H1 (cell line): Measurements from ENCODE around the gene PLEKHN1. TPM values are rescaled to one million over a fixed set of nuclear protein-coding genes. Genes with fewer than 3 reads are reported as not detected.

Source experiments
- CTCF ChIA-PET: fragments of 300-600 bp; sonication (Branson Sonifier 250); formaldehyde crosslinking; loops from one replicate; lab custom pipeline; 2021; ENCODE audit not compliant: partially characterized antibody; lab: Charles Lee
- POLR2A ChIA-PET: fragments of 300-600 bp; sonication (Branson Sonifier 250); formaldehyde crosslinking; loops from one replicate; lab custom pipeline; 2021; ENCODE audit warnings: inconsistent platforms; ENCODE audit not compliant: partially characterized antibody; lab: Charles Lee
- DNase-seq, 2 experiments: peaks; one replicate each; pipeline versions ENCODE4 v3.0.0 to v3.0.0-alpha.2; 2010 to 2022; ENCODE audit warnings: low spot score in 2 of 2, low read depth in 1 of 2, mixed read lengths in 1 of 2
- FAIRE-seq: peaks from 2 replicates; lab custom pipeline; 2011; peaks lifted over from hg19 to GRCh38; lab: Jason Lieb, UNC
- H2AFZ ChIP-seq: 2 replicates; pipeline ENCODE4 v1.8.1; 2012; ENCODE audit warnings: low read length, inconsistent platforms
- H2AK5ac ChIP-seq: 2 replicates; pipeline ENCODE4 v1.6.1; 2013; ENCODE audit warnings: low read depth, low read length
- H2BK120ac ChIP-seq: replicated peaks from 2 replicates; pipeline ENCODE3; 2013; ENCODE audit warnings: low read depth, low read length, inconsistent platforms
- H2BK12ac ChIP-seq: 2 replicates; pipeline ENCODE4 v1.6.1; 2013; ENCODE audit warnings: low read depth, low read length
- H2BK15ac ChIP-seq: 2 replicates; pipeline ENCODE4 v1.6.1; 2013; ENCODE audit warnings: low read length
- H2BK20ac ChIP-seq: 2 replicates; pipeline ENCODE4 v1.6.1; 2013; ENCODE audit warnings: low read length
- H2BK5ac ChIP-seq: 2 replicates; pipeline ENCODE4 v1.6.1; 2013; ENCODE audit warnings: low read depth, low read length
- H3K14ac ChIP-seq: 2 replicates; pipeline ENCODE4 v1.6.1; 2013; ENCODE audit warnings: inconsistent platforms; ENCODE audit not compliant: insufficient read length
- H3K18ac ChIP-seq: 2 replicates; pipeline ENCODE4 v1.6.1; 2013; ENCODE audit warnings: low read length; ENCODE audit errors: extremely low read depth
- H3K23ac ChIP-seq: 2 replicates; pipeline ENCODE4 v1.6.1; 2013; ENCODE audit warnings: inconsistent platforms; ENCODE audit not compliant: insufficient read length
- H3K23me2 ChIP-seq: 2 replicates; pipeline ENCODE4 v1.6.1; 2013; ENCODE audit warnings: low read depth, low read length
- H3K27ac ChIP-seq: 2 replicates; pipeline ENCODE4 v1.6.1; 2011; ENCODE audit warnings: low read depth, low read length, inconsistent platforms
- H3K27me3 ChIP-seq, 4 experiments: replicated peaks in 1 of 4; 1 replicate in 1 of 4; 2 replicates in 3 of 4; pipeline versions ENCODE4 v1.6.1 to v1.8.1; 2011 to 2013; ENCODE audit warnings: low read length in 3 of 4, mild to moderate bottlenecking in 3 of 4, inconsistent platforms in 2 of 4, mixed read lengths in 2 of 4, moderate library complexity in 1 of 4; ENCODE audit not compliant: control insufficient read depth in 3 of 4, insufficient read depth in 3 of 4; ENCODE audit errors: extremely low read depth in 1 of 4
- H3K36me3 ChIP-seq, 4 experiments: 2 replicates each; pipeline versions ENCODE4 v1.6.1 to v1.8.1; 2011 to 2013; ENCODE audit warnings: mild to moderate bottlenecking in 4 of 4, low read length in 3 of 4, moderate library complexity in 2 of 4, control low read depth in 1 of 4, inconsistent platforms in 1 of 4; ENCODE audit not compliant: insufficient read depth in 4 of 4, control insufficient read depth in 2 of 4
- H3K4ac ChIP-seq: replicated peaks from 2 replicates; pipeline ENCODE3; 2013; ENCODE audit warnings: low read length, low read depth, mixed read lengths, inconsistent platforms; ENCODE audit not compliant: insufficient read length
- H3K4me1 ChIP-seq, 4 experiments: replicated peaks in 1 of 4; 1 replicate in 1 of 4; 2 replicates in 3 of 4; pipeline versions ENCODE4 v1.6.1 to v1.8.1; 2011 to 2013; ENCODE audit warnings: low read length in 3 of 4, inconsistent platforms in 2 of 4, mixed read lengths in 1 of 4; ENCODE audit not compliant: insufficient read depth in 4 of 4, control insufficient read depth in 3 of 4
- H3K4me2 ChIP-seq, 2 experiments: 2 replicates each; pipeline versions ENCODE4 v1.6.1 to v1.8.1; 2011 to 2013; ENCODE audit warnings: low read depth in 2 of 2, low read length in 2 of 2, control low read depth in 1 of 2, inconsistent platforms in 1 of 2, mild to moderate bottlenecking in 1 of 2; ENCODE audit not compliant: insufficient read depth in 1 of 2
- H3K4me3 ChIP-seq, 4 experiments: fragments of 200-600, 300-600 bp in 1 of 4; sonication (generic), shearing (Covaris generic), sonication (Bioruptor Twin) in 1 of 4; 2 replicates each; pipeline versions ENCODE4 v1.5.1 to v1.8.1; 2011 to 2016; ENCODE audit warnings: low read length in 4 of 4, low read depth in 3 of 4, control low read depth in 2 of 4, inconsistent platforms in 2 of 4, mild to moderate bottlenecking in 2 of 4, mixed read lengths in 1 of 4, moderate library complexity in 1 of 4; ENCODE audit not compliant: insufficient read depth in 2 of 4; ENCODE audit errors: extremely low read depth in 1 of 4
- H3K56ac ChIP-seq: replicated peaks from 2 replicates; pipeline ENCODE3; 2013; ENCODE audit warnings: low read depth, mild to moderate bottlenecking, mixed read lengths, low read length, inconsistent platforms; ENCODE audit not compliant: insufficient read length
- H3K79me1 ChIP-seq: 2 replicates; pipeline ENCODE4 v1.6.1; 2013; ENCODE audit warnings: low read depth, low read length, control low read depth
- H3K79me2 ChIP-seq, 2 experiments: 2 replicates each; pipeline versions ENCODE4 v1.6.1 to v1.8.1; 2012 to 2013; ENCODE audit warnings: low read length in 2 of 2, mild to moderate bottlenecking in 2 of 2, inconsistent platforms in 1 of 2; ENCODE audit not compliant: insufficient read depth in 2 of 2, control insufficient read depth in 1 of 2
- H3K9ac ChIP-seq, 4 experiments: replicated peaks in 1 of 4; 1 replicate in 1 of 4; 2 replicates in 3 of 4; pipeline versions ENCODE4 v1.6.1 to v1.8.1; 2011 to 2013; ENCODE audit warnings: low read depth in 3 of 4, low read length in 3 of 4, control low read depth in 2 of 4, mild to moderate bottlenecking in 2 of 4, moderate library complexity in 2 of 4, inconsistent platforms in 1 of 4; ENCODE audit errors: extremely low read depth in 1 of 4
- H3K9me3 ChIP-seq, 2 experiments: 2 replicates each; pipeline versions ENCODE4 v1.6.1 to v1.8.1; 2012 to 2013; ENCODE audit warnings: mild to moderate bottlenecking in 2 of 2, moderate library complexity in 2 of 2, control low read depth in 1 of 2, inconsistent platforms in 1 of 2, low read depth in 1 of 2, low read length in 1 of 2, mixed read lengths in 1 of 2; ENCODE audit not compliant: insufficient read depth in 2 of 2
- H4K20me1 ChIP-seq, 2 experiments: replicated peaks in 1 of 2; 2 replicates each; pipeline versions ENCODE3 to v1.8.1; 2011 to 2013; ENCODE audit warnings: inconsistent platforms in 2 of 2, low read length in 2 of 2, mild to moderate bottlenecking in 1 of 2; ENCODE audit not compliant: insufficient read depth in 2 of 2, control insufficient read depth in 1 of 2
- H4K5ac ChIP-seq: 2 replicates; pipeline ENCODE4 v1.6.1; 2013; ENCODE audit warnings: low read length, low read depth, mixed read lengths, inconsistent platforms; ENCODE audit not compliant: insufficient read length
- H4K8ac ChIP-seq: 2 replicates; pipeline ENCODE4 v1.8.0; 2013; ENCODE audit warnings: mild to moderate bottlenecking, moderate library complexity, low read length, inconsistent platforms; ENCODE audit not compliant: insufficient read depth; ENCODE audit errors: extremely low read depth
- H4K91ac ChIP-seq: replicated peaks from 2 replicates; pipeline ENCODE3; 2013; ENCODE audit warnings: low read length, mixed read lengths, inconsistent platforms; ENCODE audit not compliant: insufficient read length
- ASH2L ChIP-seq: fragments of 200-600, 300-600 bp; sonication (generic); IDR thresholded peaks from one replicate; pipeline ENCODE4 v1.7.1; 2017; ENCODE audit warnings: low read length
- CBX5 ChIP-seq: fragments of 300-800, 300-1000 bp; sonication (generic); IDR thresholded peaks from 2 replicates; pipeline ENCODE4 v1.7.1; 2016; ENCODE audit warnings: antibody characterized with exemption, low read length, low read depth
- CTBP2 ChIP-seq: IDR thresholded peaks from 2 replicates; pipeline ENCODE4 v1.7.0; 2011; ENCODE audit warnings: borderline replicate concordance, mild to moderate bottlenecking, moderate library complexity, mixed read lengths, low read length; ENCODE audit not compliant: insufficient read depth, insufficient read length
- EZH2 ChIP-seq: fragments of 200-600 bp; sonication (generic); IDR thresholded peaks from 2 replicates; pipeline ENCODE4 v1.7.1; 2012; ENCODE audit warnings: low read depth, mild to moderate bottlenecking, moderate library complexity, low read length, inconsistent platforms; ENCODE audit not compliant: severe bottlenecking
- POU5F1 ChIP-seq: IDR thresholded peaks from 2 replicates; pipeline ENCODE4 v1.6.1; 2011; ENCODE audit warnings: low read depth, mild to moderate bottlenecking, low read length, moderate library complexity
- SIX5 ChIP-seq: IDR thresholded peaks from 2 replicates; pipeline ENCODE4 v1.6.1; 2011; ENCODE audit warnings: mild to moderate bottlenecking, low read depth, low read length
- SUZ12 ChIP-seq: fragments of 200-600 bp; sonication (generic); IDR thresholded peaks from 2 replicates; pipeline ENCODE4 v1.6.1; 2012; ENCODE audit warnings: mild to moderate bottlenecking, inconsistent platforms, low read length, moderate library complexity, mixed read lengths
- TAF7 ChIP-seq: optimal IDR thresholded peaks from 2 replicates; pipeline ENCODE3; 2011; ENCODE audit warnings: low read depth, mild to moderate bottlenecking, inconsistent platforms, low read length, moderate library complexity, borderline replicate concordance
- WGBS, 2 experiments: shearing (Covaris generic) in 1 of 2; methylation state at CpG; one replicate each; pipeline versions ENCODE4 v1.1.6 to v1.1.7; 2013 to 2015; ENCODE audit warnings: low lambda C conversion rate in 2 of 2, mixed read lengths in 2 of 2, inconsistent platforms in 1 of 2, low coverage in 1 of 2, missing lambda C conversion rate in 1 of 2; ENCODE audit not compliant: insufficient replicate concordance in 2 of 2, insufficient coverage in 1 of 2, insufficient read length in 1 of 2; ENCODE audit errors: extremely low coverage in 1 of 2, missing lambda C conversion rate in 1 of 2; 5-methylcytosine and 5-hydroxymethylcytosine counted together
- polyA plus RNA-seq, 7 experiments: library from polyadenylated mRNA; depleted of rRNA in 3 of 7; stranded (reverse) in 5 of 7; unstranded in 2 of 7; fragments of >200 nt in 5 of 7; fragments of 200-250 nt in 2 of 7; gene quantifications; 1 replicate in 5 of 7; 2 replicates in 1 of 7; 4 replicates in 1 of 7; pipeline versions ENCODE4 v1.2.1 to v1.2.3, GENCODE V29; 2011 to 2013; ENCODE audit warnings: missing spikeins in 2 of 7, mixed read lengths in 2 of 7
- total RNA-seq: library from RNA; stranded (reverse); fragmentation: NEBNext Ultra II Directional; extraction: Animal tissue kit (Norgen Biotek cat#: 25700); gene quantifications from 2 replicates; pipeline ENCODE4 v1.2.1, GENCODE V29; 2021
- TF ChIP-seq, protein P1 (sequence below), 3 experiments: IDR thresholded peaks; 1 replicate in 2 of 3; 2 replicates in 1 of 3; pipeline versions ENCODE4 v1.5.1 to v1.6.1; 2011; ENCODE audit warnings: low read length in 3 of 3, mild to moderate bottlenecking in 3 of 3, inconsistent platforms in 2 of 3, low read depth in 1 of 3, moderate library complexity in 1 of 3; ENCODE audit not compliant: insufficient read depth in 1 of 3; ENCODE audit errors: control extremely low read depth in 1 of 3

The PLEKHN1 gene
- total and polyA plus RNA-seq, 2 of the 8 experiments (the other 6 are each of a cell fraction or from before 2014, with no cell fraction given) = 0.39 to 1.5 TPM

DNA sequence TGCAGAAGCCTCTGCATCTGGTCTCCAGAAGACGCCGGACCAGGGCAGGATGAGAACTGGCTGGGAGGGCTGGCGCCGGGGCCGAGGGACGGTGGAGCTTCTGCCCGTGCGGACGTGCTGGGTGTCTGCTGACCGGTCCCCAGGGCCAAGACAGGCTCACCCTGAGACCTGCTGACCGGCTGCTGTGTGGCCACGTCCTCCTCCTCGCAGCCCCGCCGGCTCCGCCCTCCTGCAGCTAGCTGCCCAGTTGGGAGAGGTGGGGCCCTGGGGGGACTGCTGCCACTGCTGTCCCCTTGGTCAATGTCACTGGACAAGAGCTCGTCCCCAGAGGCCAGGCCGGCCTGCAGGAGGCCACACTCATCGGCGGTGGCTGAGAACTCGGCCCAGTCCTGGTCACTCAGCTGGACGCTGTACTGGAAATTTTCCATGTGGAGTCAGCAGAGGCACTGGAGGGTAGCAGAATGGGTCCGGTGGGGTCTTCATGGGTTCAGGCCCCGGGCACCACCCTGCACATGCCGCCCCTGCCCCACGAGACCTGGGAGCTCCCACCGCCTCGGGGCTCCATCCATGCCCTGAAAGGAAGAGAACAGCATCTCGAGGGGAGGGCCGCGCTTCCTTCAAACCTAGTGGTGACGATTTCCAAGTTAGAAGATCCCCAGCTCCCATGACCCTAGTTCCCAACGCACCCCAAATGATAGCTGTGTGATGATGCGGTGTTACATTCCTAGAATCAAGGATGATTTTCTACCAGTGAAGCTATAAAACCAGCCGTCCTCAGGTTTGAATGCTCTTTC is 14.5 kb downstream of the PLEKHN1 start:
- DNase-seq = no peak
- Histone ChIP-seq H2AFZ (no peak overlapping the region), H3K36me3 (no peaks in the 10 kb centered on the region), H4K8ac (peak overlapping the region; percentile 28), H4K5ac (no peak overlapping the region), H3K9ac (no peak overlapping the region), H3K23ac (no peak overlapping the region), H2BK12ac (no peak overlapping the region), H3K4me2 (no peak overlapping the region), H2BK5ac (no peak overlapping the region), H3K4me3 (no peak overlapping the region), H3K27me3 (peaks cover 0 to 23% (median 12%) of the 10 kb centered on the region in 4 experiments; a peak in 4 of 7 replicates), H3K23me2 (peaks cover 2% of the 10 kb centered on the region; the same call in 1 of the 2 replicates), H2BK120ac (no peak overlapping the region), H3K27ac (no peak overlapping the region), H3K14ac (no peak overlapping the region), H4K91ac (no peak overlapping the region), H2BK15ac (no peak overlapping the region), H3K79me2 (no peaks in the 10 kb centered on the region), H3K79me1 (no peaks in the 10 kb centered on the region), H3K56ac (no peak overlapping the region), H2BK20ac (no peak overlapping the region), H3K4me1 (peaks cover 0 to 5% (median under 1%) of the 10 kb centered on the region in 4 experiments; a peak in 4 of 7 replicates), H3K9me3 (no peaks in the 10 kb centered on the region), H3K18ac (no peak overlapping the region), H4K20me1 (peaks cover 0 to 8% of the 10 kb centered on the region in 2 experiments), H2AK5ac (no peak overlapping the region), H3K4ac (no peak overlapping the region)
- FAIRE-seq = no peak
- WGBS, 2 experiments = 88% methylated on average over 30 of the region's 35 CpGs; no CpG with 5 or more reads in 1 of the 2 experiments
- ChIA-PET CTCF (interaction anchor here (0.5 to 6.9 kb wide), 17 partner anchors 8 to 310 kb away, joined by 3 to 86 read pairs (median 6); partner anchors contain the start of genes HES4 and ISG15), POLR2A (interaction anchor here (0.8 to 2.4 kb wide), 10 partner anchors 14 to 76 kb away, joined by 3 to 9 read pairs (median 3); partner anchors contain the start of gene HES4)
- TF ChIP-seq CTBP2 (no peak), CBX5 (no peak), TAF7 (no peak), SUZ12 (no peak), ASH2L (no peak), SIX5 (no peak), EZH2 (no peak), POU5F1 (no peak)
- TF ChIP-seq, protein P1, sequence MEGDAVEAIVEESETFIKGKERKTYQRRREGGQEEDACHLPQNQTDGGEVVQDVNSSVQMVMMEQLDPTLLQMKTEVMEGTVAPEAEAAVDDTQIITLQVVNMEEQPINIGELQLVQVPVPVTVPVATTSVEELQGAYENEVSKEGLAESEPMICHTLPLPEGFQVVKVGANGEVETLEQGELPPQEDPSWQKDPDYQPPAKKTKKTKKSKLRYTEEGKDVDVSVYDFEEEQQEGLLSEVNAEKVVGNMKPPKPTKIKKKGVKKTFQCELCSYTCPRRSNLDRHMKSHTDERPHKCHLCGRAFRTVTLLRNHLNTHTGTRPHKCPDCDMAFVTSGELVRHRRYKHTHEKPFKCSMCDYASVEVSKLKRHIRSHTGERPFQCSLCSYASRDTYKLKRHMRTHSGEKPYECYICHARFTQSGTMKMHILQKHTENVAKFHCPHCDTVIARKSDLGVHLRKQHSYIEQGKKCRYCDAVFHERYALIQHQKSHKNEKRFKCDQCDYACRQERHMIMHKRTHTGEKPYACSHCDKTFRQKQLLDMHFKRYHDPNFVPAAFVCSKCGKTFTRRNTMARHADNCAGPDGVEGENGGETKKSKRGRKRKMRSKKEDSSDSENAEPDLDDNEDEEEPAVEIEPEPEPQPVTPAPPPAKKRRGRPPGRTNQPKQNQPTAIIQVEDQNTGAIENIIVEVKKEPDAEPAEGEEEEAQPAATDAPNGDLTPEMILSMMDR (IDR thresholded peaks at IDR 0.05; ENCODE audit: control extremely low read depth in 1 of 3, insufficient read depth in 1 of 3, low read depth in 1 of 3, low read length in 3 of 3) = no peak
